ENCODE measurements around the gene HOTAIR. TPM values are rescaled to one million over a fixed set of nuclear protein-coding genes. Genes with fewer than 3 reads are reported as not detected.

The HOTAIR gene
- total RNA-seq, 2 donors from 2014 or later, result 0.28 TPM; not detected in 1

DNA sequence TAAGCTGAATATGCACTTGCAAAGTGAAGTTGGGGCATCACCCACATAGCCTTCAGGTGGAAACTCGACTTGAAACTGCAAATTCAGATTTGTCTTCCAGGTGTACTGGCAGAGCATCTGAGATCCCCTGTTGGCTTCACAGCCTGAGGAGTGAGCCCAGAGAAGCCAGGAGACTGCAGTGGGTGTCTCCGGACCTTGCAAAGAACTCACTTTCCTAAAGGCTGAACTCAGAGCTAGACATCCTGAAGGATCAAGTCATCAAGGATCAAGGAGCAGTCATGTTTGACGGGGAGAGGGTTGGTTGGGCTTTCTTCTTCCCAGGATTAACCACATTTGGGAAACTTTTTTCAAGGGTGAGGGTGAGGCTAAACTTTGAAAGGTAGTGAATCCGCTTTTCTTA is 45.2 kb downstream of the HOTAIR start:
- no peak for DNase-seq (ENCODE audit: low spot score)
- no peaks in the 10 kb centered on the region for H3K9me3 ChIP-seq
- 19% methylated on average over 4 of the region's 4 CpGs for WGBS
- H3K4me1 ChIP-seq (replicated peaks), result no peaks in the 10 kb centered on the region
- no peak overlapping the region for H3K27ac ChIP-seq
- H3K4me3 ChIP-seq, result no peak overlapping the region
- H3K27me3 ChIP-seq (replicated peaks; ENCODE audit: insufficient read depth), result peaks cover 43% of the 10 kb centered on the region
- TF ChIP-seq POLR2AphosphoS5 (IDR thresholded peaks at IDR 0.05), result no peak
- intact Hi-C loops (cut with DNase I), result no loop called here
- no peaks in the 10 kb centered on the region for H3K36me3 ChIP-seq

DNA sequence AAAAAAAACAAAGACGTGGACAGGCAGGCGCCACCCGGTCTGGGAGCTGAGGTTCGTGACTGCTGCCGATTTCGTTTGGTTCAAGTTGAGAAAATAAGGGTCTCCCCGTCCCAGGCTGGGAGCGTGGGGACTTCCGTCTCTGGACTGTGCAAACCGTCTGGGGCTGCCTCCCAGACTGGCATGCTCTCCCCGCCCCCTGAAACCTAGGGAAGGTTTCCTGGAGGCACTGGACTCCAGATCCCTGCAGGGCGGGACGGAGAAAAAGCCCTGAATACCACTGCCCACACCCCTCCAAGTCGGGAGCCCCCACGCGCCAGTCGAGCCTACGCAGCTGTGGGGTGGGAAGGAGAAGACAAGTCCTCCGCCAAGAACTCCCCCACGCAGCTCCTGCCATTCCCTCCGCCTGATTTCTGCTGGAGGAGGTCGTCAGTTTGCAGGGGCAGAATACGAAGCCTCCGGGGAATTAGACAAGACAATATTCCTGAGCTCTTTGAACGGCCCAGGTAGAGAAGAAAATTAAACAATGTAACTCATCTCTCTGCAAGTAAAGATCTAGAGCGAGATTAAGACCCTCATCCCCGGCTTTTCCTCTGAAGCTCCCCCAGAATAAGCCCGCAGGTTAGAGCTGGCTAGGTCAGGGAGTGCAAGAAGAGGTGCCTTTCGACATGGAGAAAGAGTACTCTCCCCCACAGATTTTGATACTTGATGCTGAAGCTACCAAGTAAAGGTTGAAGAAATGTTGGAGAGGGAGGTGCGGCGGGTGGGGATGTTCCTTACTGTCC is 46.5 kb downstream of the HOTAIR start:
- H3K27me3 ChIP-seq (replicated peaks; ENCODE audit: insufficient read depth), result peaks cover 43% of the 10 kb centered on the region
- no peak overlapping the region for H3K27ac ChIP-seq
- no peaks in the 10 kb centered on the region for H3K4me1 ChIP-seq (replicated peaks)
- no peak for TF ChIP-seq CTCF (IDR thresholded peaks at IDR 0.05)
- no peak for TF ChIP-seq POLR2AphosphoS5 (IDR thresholded peaks at IDR 0.05)
- no peak for TF ChIP-seq POLR2A (IDR thresholded peaks at IDR 0.05)
- WGBS, result 6% methylated on average over 31 of the region's 31 CpGs
- no peaks in the 10 kb centered on the region for H3K36me3 ChIP-seq
- no peak for DNase-seq (ENCODE audit: low spot score)
- H3K9me3 ChIP-seq, result no peaks in the 10 kb centered on the region
- no peak overlapping the region for H3K4me3 ChIP-seq
- intact Hi-C loops (cut with DNase I), result no loop called here

GRCh38 chr12:53927220-53928029 is 47.3 kb downstream of the HOTAIR start:
- no peak overlapping the region for H3K4me3 ChIP-seq
- no peak for DNase-seq (ENCODE audit: low spot score)
- intact Hi-C loops (cut with DNase I), result no loop called here
- H3K36me3 ChIP-seq, result no peaks in the 10 kb centered on the region
- WGBS, result 4% methylated on average over 43 of the region's 45 CpGs
- H3K27me3 ChIP-seq (replicated peaks; ENCODE audit: insufficient read depth), result peaks cover 48% of the 10 kb centered on the region
- H3K27ac ChIP-seq, result no peak overlapping the region
- TF ChIP-seq POLR2AphosphoS5 (IDR thresholded peaks at IDR 0.05) (no peak), CTCF (IDR thresholded peaks at IDR 0.05) (no peak), POLR2A (IDR thresholded peaks at IDR 0.05) (no peak)
- no peaks in the 10 kb centered on the region for H3K4me1 ChIP-seq (replicated peaks)
- H3K9me3 ChIP-seq, result no peaks in the 10 kb centered on the region

GRCh38 chr12:53924521-53925405 is 50.0 kb downstream of the HOTAIR start:
- intact Hi-C loops (cut with DNase I), result no loop called here
- H3K4me1 ChIP-seq (replicated peaks), result no peaks in the 10 kb centered on the region
- TF ChIP-seq POLR2AphosphoS5 (IDR thresholded peaks at IDR 0.05) (no peak), CTCF (IDR thresholded peaks at IDR 0.05) (no peak), POLR2A (IDR thresholded peaks at IDR 0.05) (no peak)
- no peak overlapping the region for H3K4me3 ChIP-seq
- H3K9me3 ChIP-seq, result no peaks in the 10 kb centered on the region
- H3K27ac ChIP-seq, result no peak overlapping the region
- H3K27me3 ChIP-seq (replicated peaks; ENCODE audit: insufficient read depth), result peaks cover 41% of the 10 kb centered on the region
- H3K36me3 ChIP-seq, result no peaks in the 10 kb centered on the region
- WGBS, result 19% methylated on average over 2 of the region's 2 CpGs
- DNase-seq (ENCODE audit: low spot score), result no peak
